Ectodermal cell (in vitro differentiated cells): ENCODE data around the gene IRF8.
"Not testable (repeated sequence)": the region's sequence is repeated elsewhere in the genome, so short reads cannot be mapped to it uniquely, and the experiment has no call there.

Source experiments
- H3K27ac ChIP-seq: 2 replicates; pipeline ENCODE4 v1.7.0; 2013; ENCODE audit warnings: mild to moderate bottlenecking, low read depth, low read length; ENCODE audit not compliant: insufficient read depth, poor library complexity, severe bottlenecking
- H3K27me3 ChIP-seq: 2 replicates; pipeline ENCODE4 v1.7.0; 2013; ENCODE audit warnings: mild to moderate bottlenecking, low read length; ENCODE audit not compliant: insufficient read depth, control insufficient read depth, poor library complexity, severe bottlenecking
- H3K36me3 ChIP-seq: one replicate; pipeline ENCODE4 v1.7.0; 2013; ENCODE audit warnings: low read length; ENCODE audit not compliant: control insufficient read depth, insufficient read depth
- H3K4me1 ChIP-seq: one replicate; pipeline ENCODE4 v1.7.0; 2013; ENCODE audit warnings: low read length; ENCODE audit not compliant: control insufficient read depth, insufficient read depth
- H3K4me3 ChIP-seq: 2 replicates; pipeline ENCODE4 v1.7.0; 2013; ENCODE audit warnings: low read depth, low read length, control low read depth; ENCODE audit not compliant: insufficient read depth
- H3K9me3 ChIP-seq: 2 replicates; pipeline ENCODE4 v1.7.0; 2013; ENCODE audit warnings: mild to moderate bottlenecking, low read length, moderate library complexity; ENCODE audit not compliant: control insufficient read depth
- whole genome bisulfite sequencing, 2 experiments: methylation state at CpG; one replicate each; pipeline ENCODE4 v1.1.7; 2013; ENCODE audit warnings: missing lambda C conversion rate in 2 of 2; 5-methylcytosine and 5-hydroxymethylcytosine counted together

Gene IRF8

GRCh38 chr16:85905110-85906095 lies 6.4 kb downstream of the IRF8 start:
- Histone ChIP-seq H3K27ac (no peak overlapping the region), H3K9me3 (peaks cover 4% of the 10 kb centered on the region), H3K4me3 (no peak overlapping the region), H3K4me1 (peaks cover 12% of the 10 kb centered on the region), H3K27me3 (peaks cover 6% of the 10 kb centered on the region), H3K36me3 (no peaks in the 10 kb centered on the region)
- 96 to 97% methylated on average over 20 of the region's 20 CpGs for WGBS, 2 experiments

DNA sequence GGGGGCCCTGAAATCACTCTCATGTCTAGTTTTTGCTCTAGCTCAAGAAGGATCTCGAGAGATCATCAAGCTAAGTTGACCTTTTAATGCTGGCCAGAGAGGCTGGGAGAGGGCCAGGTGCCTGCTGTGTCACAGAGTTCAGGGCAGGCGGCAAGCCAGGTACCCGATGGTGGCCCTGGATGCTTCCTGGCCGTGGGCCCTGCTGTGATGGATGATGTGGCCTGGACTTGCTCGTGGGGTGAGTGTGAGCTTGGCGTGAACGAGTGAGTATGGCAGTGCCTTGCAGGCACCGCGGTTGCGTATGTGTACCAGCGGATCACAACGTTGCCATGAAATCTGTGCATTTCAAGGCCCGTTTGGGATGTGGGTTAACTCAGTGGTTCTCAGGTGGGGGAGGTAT lies 7.4 kb downstream of the IRF8 start:
- Histone ChIP-seq H3K4me3 (no peak overlapping the region), H3K27me3 (peaks cover 1% of the 10 kb centered on the region), H3K27ac (no peak overlapping the region), H3K9me3 (peaks cover 4% of the 10 kb centered on the region), H3K4me1 (peaks cover 12% of the 10 kb centered on the region), H3K36me3 (no peaks in the 10 kb centered on the region)
- 95 to 96% methylated on average over 13 of the region's 13 CpGs for WGBS, 2 experiments

DNA sequence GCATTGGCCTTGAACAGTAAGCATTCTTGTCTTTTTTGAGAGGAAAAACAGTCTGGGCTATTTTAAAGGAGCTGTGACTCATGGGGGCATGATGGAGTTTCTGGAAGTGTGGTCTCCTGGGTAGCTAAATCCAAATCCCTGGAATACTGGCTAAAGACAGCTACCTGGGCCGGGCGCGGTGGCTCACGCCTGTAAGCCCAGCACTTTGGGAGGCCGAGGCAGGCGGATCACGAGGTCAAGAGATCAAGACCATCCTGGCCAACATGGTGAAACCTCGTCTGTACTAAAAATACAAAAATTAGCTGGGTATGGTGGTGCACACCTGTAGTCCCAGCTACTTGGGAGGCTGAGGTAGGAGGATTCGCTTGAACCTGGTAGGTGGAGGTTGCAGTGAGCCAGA lies 8.3 kb downstream of the IRF8 start:
- not testable (repeated sequence) for H3K27ac ChIP-seq, H3K4me3 ChIP-seq, H3K27me3 ChIP-seq, H3K36me3 ChIP-seq, H3K9me3 ChIP-seq
- 93 to 97% methylated on average over 9 of the region's 9 CpGs for WGBS, 2 experiments
- peaks cover 15% of the 10 kb centered on the region for H3K4me1 ChIP-seq

DNA sequence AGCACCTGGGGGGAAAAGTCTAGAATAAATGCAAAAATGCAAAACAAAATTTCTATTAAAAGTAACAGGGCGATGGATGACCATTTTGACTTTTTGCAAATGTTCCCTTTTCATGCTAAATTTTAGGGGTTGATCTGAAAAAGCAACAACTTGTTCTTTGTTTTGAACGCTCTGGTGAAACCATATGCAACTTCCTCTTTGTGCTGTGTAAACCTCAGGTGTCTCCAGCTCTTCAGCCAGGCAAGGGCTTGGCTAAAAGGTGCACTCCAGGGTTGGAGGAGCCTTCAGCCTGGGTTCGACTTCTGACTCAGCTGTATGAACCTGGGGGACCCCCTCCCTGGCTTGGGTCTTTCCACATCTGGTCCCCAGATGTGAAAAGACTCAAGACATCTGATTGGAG lies 9.5 kb downstream of the IRF8 start:
- 88 to 91% methylated on average over 3 of the region's 3 CpGs for WGBS, 2 experiments
- Histone ChIP-seq H3K27me3 (peaks cover 3% of the 10 kb centered on the region), H3K27ac (no peak overlapping the region), H3K4me3 (no peak overlapping the region), H3K9me3 (peaks cover 4% of the 10 kb centered on the region), H3K4me1 (peaks cover 19% of the 10 kb centered on the region), H3K36me3 (no peaks in the 10 kb centered on the region)

DNA sequence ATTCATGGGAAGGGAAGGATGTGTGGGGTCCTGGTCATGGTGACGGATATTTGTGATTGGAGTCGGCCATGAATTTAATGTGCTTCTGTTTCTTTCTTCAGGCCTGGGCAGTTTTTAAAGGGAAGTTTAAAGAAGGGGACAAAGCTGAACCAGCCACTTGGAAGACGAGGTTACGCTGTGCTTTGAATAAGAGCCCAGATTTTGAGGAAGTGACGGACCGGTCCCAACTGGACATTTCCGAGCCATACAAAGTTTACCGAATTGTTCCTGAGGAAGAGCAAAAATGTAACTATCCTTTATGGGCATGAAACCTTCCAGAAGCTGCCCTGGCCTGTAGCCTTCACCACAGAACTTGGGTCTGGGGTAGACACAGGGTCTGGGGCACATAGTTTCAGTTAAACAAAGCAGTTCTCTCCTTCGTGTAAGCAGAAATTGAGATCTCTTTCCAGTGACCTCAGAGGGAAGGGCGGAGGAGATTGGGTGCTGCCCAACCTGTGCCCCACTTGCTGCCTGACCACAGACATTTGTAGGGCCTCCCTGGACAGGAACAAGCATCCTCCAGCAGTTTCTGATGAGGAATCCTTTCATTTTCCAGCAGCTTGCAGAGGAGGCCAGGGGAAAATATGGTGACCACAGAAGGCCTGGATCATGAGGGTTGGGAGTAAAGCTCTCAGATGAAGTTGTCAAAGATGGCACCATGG lies 10.1 kb downstream of the IRF8 start:
- Histone ChIP-seq H3K9me3 (peaks cover 4% of the 10 kb centered on the region), H3K27ac (no peak overlapping the region), H3K36me3 (no peaks in the 10 kb centered on the region), H3K4me1 (peaks cover 25% of the 10 kb centered on the region), H3K4me3 (no peak overlapping the region), H3K27me3 (peaks cover 3% of the 10 kb centered on the region)
- 96 to 97% methylated on average over 10 of the region's 10 CpGs for WGBS, 2 experiments

DNA sequence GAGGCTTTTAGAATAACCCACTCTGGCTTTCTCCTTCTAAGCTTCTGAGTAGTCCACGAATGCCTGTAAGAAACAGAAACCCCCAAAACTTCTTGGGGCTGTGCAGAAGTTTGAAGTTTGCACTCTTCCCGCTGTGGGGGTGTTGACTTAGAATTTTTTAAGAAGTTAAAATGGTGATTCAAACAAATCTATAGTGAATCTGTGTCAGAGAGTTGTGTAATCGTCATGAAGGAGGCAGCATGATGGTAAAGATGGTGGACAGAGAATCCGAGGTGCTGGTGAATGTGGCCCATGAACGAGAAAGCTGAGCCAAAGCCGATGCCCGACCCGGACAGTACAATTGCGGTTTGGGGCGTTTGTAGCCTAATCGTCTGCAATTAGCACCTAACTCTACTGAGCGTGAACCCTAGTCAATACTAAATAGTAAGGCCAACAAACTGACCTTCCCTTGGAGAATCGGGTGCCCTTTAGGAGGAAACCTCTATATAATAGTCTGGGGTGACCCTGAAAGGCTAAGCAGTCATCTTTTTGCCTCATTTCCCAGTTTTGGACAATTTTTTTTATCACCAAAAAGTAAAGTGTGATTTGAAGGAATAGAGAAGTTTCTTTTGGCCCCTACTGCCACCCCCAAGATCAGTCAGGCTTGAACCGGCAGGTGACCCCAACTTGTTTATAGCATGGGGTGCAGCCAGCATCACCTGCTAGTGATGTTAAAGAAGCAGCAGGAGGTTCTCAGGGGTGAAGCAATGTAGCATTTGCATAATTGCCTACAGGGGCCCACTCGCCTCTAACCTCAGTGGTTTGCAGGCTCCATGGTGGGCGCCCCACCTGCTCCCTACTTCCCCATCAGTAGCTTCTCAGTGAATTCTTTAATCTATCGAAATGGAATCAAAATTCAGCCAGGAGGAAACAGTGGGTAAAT lies 11.2 kb downstream of the IRF8 start:
- Histone ChIP-seq H3K27ac (no peak overlapping the region), H3K36me3 (no peaks in the 10 kb centered on the region), H3K9me3 (peaks cover 4% of the 10 kb centered on the region), H3K4me3 (no peak overlapping the region), H3K27me3 (peaks cover 3% of the 10 kb centered on the region), H3K4me1 (peaks cover 28% of the 10 kb centered on the region)
- WGBS, 2 experiments = 95% methylated on average over 17 of the region's 17 CpGs

GRCh38 chr16:85910854-85911247 lies 11.9 kb downstream of the IRF8 start:
- Histone ChIP-seq H3K4me3 (no peak overlapping the region), H3K27ac (no peak overlapping the region), H3K36me3 (no peaks in the 10 kb centered on the region), H3K4me1 (peaks cover 28% of the 10 kb centered on the region), H3K27me3 (peaks cover 3% of the 10 kb centered on the region), H3K9me3 (no peaks in the 10 kb centered on the region)
- WGBS, 2 experiments = 95% methylated on average over 9 of the region's 9 CpGs

DNA sequence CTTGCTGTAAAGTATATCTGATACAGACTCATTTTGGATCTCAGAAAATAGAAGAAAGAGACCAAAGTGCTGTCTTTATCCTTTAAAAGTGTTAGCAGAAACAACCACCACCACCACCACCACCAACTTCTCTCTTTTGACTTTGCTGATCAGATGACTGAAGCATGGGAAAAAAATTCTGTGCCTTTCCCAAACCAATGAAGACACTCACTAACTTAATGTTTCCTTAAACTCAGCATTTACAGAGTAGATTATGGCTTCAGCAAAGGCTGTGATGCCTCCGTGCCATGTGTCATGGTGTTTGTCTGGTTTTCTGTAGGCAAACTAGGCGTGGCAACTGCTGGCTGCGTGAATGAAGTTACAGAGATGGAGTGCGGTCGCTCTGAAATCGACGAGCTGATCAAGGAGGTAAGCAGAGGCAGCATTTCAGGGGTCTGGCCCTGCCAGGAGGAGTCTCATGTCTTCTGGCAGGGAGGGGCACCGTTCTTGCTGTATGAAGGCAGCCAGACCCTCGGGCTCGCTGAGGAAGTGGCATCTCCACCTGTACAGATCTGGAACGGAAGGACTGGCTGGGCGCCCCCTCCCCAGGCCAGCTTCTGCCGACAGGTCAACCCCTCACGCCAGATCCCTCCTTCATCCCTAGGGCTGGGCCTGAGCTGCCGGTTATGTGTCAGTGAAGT lies 12.4 kb downstream of the IRF8 start:
- Histone ChIP-seq H3K27ac (no peak overlapping the region), H3K36me3 (no peaks in the 10 kb centered on the region), H3K27me3 (peaks cover 3% of the 10 kb centered on the region), H3K4me3 (no peak overlapping the region), H3K4me1 (peaks cover 28% of the 10 kb centered on the region), H3K9me3 (no peaks in the 10 kb centered on the region)
- 93% methylated on average over 15 of the region's 15 CpGs for WGBS, 2 experiments

DNA sequence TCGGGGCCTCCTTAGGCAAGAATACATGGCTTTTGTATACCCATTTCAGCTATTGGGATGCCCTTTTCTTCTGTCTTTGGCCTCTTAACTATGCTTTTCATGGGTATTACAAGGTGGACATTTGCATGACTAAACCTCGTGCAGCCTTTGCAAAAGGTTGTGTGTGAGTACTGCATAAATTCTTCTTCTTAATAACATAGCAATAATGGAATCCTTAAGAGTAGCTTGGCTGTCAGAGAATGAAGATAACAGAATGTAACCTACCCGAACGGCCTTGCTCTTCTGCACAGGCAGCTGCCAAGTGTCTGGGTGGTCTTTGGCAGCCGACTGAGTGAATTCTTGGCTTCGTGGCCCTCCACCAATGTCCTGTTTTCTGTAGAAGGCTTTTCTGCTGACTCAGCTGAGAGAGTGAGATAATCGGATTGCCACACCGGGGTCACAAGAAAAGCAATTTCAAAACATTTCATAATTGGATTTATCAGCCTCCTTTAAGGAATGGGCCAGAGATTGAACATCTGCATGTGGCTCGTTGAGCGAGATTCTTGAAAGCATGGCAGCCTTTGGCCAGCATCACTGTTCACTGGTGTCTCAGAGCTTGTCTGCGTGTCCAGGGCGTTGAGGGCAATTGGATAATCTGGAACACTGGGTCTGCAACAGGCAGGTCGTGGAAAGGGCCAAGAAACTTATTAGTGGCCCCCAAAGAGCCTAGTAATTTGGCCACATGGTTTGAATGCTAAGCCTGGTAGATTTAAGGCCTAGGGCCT lies 13.4 kb downstream of the IRF8 start:
- 85 to 87% methylated on average over 12 to 13 of the region's 13 CpGs for WGBS, 2 experiments
- H3K27me3 ChIP-seq = peaks cover 3% of the 10 kb centered on the region
- H3K36me3 ChIP-seq = no peaks in the 10 kb centered on the region
- H3K9me3 ChIP-seq = no peaks in the 10 kb centered on the region
- H3K4me1 ChIP-seq = peaks cover 28% of the 10 kb centered on the region
- H3K4me3 ChIP-seq = no peak overlapping the region
- H3K27ac ChIP-seq = no peak overlapping the region
